T47D (cell line): ENCODE measurements around the gene C1QL4.
"Not testable (repeated sequence)": the region's sequence is repeated elsewhere in the genome, so short reads cannot be mapped to it uniquely, and the experiment has no call there.

ENCODE experiments used
- DNase-seq, 2 experiments: peaks; one replicate each; pipeline versions ENCODE4 v3.0.0 to v3.0.0-alpha.2; 2011 to 2012; ENCODE audit warnings: low read depth in 1 of 2, low spot score in 1 of 2
- JUND ChIP-seq: IDR thresholded peaks from 2 replicates; pipeline ENCODE4 v1.6.1; 2012; ENCODE audit warnings: low read depth
- in situ Hi-C: cut with HindIII; loops from 2 replicates; pipeline ENCODE4 v1.10.0; 2016; ENCODE audit warnings: low sequenced_read_pairs, low pct_unique_long_range_greater_than_20kb

The C1QL4 gene

GRCh38 chr12:49325606-49326005 lies 11.4 kb downstream of the C1QL4 start:
- in situ Hi-C loops, result no loop called here
- TF ChIP-seq JUND, result no peak
- DNase-seq, result no peak

- TF ChIP-seq JUND, result no peak
- DNase-seq, result no peak
- in situ Hi-C loops, result no loop called here
Measured at GRCh38 chr12:49323524-49324097, 13.4 kb downstream of the C1QL4 start.

GRCh38 chr12:49322708-49323523 lies 14.1 kb downstream of the C1QL4 start, which contains the start of gene TROAP:
TROAP (plus strand) TSS chr12:49323255; CDS start chr12:49323609, 354 bp downstream.
- peak; percentile 100 for DNase-seq
- in situ Hi-C loops, result no loop called here
- TF ChIP-seq JUND, result no peak

GRCh38 chr12:49322367-49322707 lies 14.7 kb downstream of the C1QL4 start:
- in situ Hi-C loops, result no loop called here
- TF ChIP-seq JUND, result no peak
- no peak for DNase-seq

GRCh38 chr12:49320411-49321103 lies 16.4 kb downstream of the C1QL4 start:
- in situ Hi-C loops, DNase-seq: not testable (repeated sequence)

- in situ Hi-C loops, DNase-seq: not testable (repeated sequence)
Measured at GRCh38 chr12:49317118-49317517, 19.9 kb downstream of the C1QL4 start.

GRCh38 chr12:49314811-49315210 lies 22.2 kb downstream of the C1QL4 start:
- no peak for DNase-seq
- TF ChIP-seq JUND, result no peak
- in situ Hi-C loops, result no loop called here

GRCh38 chr12:49310451-49311000 lies 26.5 kb downstream of the C1QL4 start:
- in situ Hi-C loops, result not testable (repeated sequence)

GRCh38 chr12:49309386-49309785 lies 27.6 kb downstream of the C1QL4 start:
- in situ Hi-C loops, result no loop called here
- no peak for TF ChIP-seq JUND
- DNase-seq, result no peak

More at GRCh38 chr12:49310451-49311000, 26.5 kb downstream of the C1QL4 start:
- DNase-seq, result not testable (repeated sequence)

- DNase-seq, result no peak
- in situ Hi-C loops, result no loop called here
- no peak for TF ChIP-seq JUND
Measured at GRCh38 chr12:49305762-49306510, 31.1 kb downstream of the C1QL4 start.

GRCh38 chr12:49304161-49304560 lies 32.8 kb downstream of the C1QL4 start:
- in situ Hi-C loops, result no loop called here
- TF ChIP-seq JUND, result no peak
- no peak for DNase-seq

- in situ Hi-C loops, result no loop called here
- no peak for TF ChIP-seq JUND
- no peak for DNase-seq
Measured at GRCh38 chr12:49301760-49302159, 35.2 kb downstream of the C1QL4 start.

GRCh38 chr12:49298160-49298559 lies 38.8 kb downstream of the C1QL4 start:
- TF ChIP-seq JUND, result no peak
- in situ Hi-C loops, result no loop called here
- DNase-seq, result peak in 1 of 2 experiments; percentile 60
